BJ (cell line): ENCODE data around the gene ANKRD12. TPM values are rescaled to one million over a fixed set of nuclear protein-coding genes. Genes with fewer than 3 reads are reported as not detected.
"Not testable (repeated sequence)": the region's sequence is repeated elsewhere in the genome, so short reads cannot be mapped to it uniquely, and the experiment has no call there.

ENCODE experiments used
- CTCF ChIA-PET: fragments of 350-600 bp; formaldehyde crosslinking; extraction: SDS; loops from one replicate; lab custom pipeline; 2021; ENCODE audit warnings: antibody characterized with exemption, inconsistent platforms; lab: Yijun Ruan, JAX
- POLR2A ChIA-PET: fragments of 300-600 bp; sonication (Branson Sonifier 250); formaldehyde crosslinking; extraction: SDS; loops from one replicate; lab custom pipeline; 2021; ENCODE audit warnings: antibody characterized with exemption; lab: Charles Lee
- DNase-seq: peaks from one replicate; pipeline ENCODE4 v3.0.0-alpha.2; 2011; ENCODE audit warnings: low read depth
- H3K27me3 ChIP-seq: 2 replicates; pipeline ENCODE4 v1.6.0; 2011; ENCODE audit warnings: low read length; ENCODE audit not compliant: control insufficient read depth, insufficient read depth
- H3K36me3 ChIP-seq: 2 replicates; pipeline ENCODE4 v1.5.1; 2011; ENCODE audit warnings: low read length; ENCODE audit not compliant: control insufficient read depth, insufficient read depth
- H3K4me3 ChIP-seq: 2 replicates; pipeline ENCODE4 v1.5.1; 2011; ENCODE audit warnings: low read depth, mild to moderate bottlenecking, control low read depth, low read length
- CTCF ChIP-seq: IDR thresholded peaks from 2 replicates; pipeline ENCODE4 v1.5.1; 2011; ENCODE audit warnings: low read depth, mild to moderate bottlenecking, control low read depth, inconsistent platforms, low read length, moderate library complexity; ENCODE audit not compliant: insufficient read depth
- polyA plus RNA-seq: library from polyadenylated mRNA; depleted of rRNA; stranded (reverse); fragments of >200 nt; gene quantifications from 2 replicates; pipeline ENCODE4 v1.2.3, GENCODE V29; 2011

Gene ANKRD12
- polyA plus RNA-seq, 1 experiment = 3.0 TPM

GRCh38 chr18:9248661-9249060 is 112.1 kb downstream of the ANKRD12 start:
- no peak overlapping the region for H3K4me3 ChIP-seq
- CTCF ChIA-PET = no interaction called here
- H3K36me3 ChIP-seq = no peaks in the 10 kb centered on the region
- TF ChIP-seq CTCF = no peak
- POLR2A ChIA-PET = no interaction called here
- DNase-seq = no peak
- no peaks in the 10 kb centered on the region for H3K27me3 ChIP-seq

GRCh38 chr18:9249254-9249653 is 112.7 kb downstream of the ANKRD12 start:
- Histone ChIP-seq H3K4me3 (no peak overlapping the region), H3K36me3 (no peaks in the 10 kb centered on the region), H3K27me3 (no peaks in the 10 kb centered on the region)
- DNase-seq = no peak
- TF ChIP-seq CTCF = no peak
- POLR2A ChIA-PET = no interaction called here
- CTCF ChIA-PET = no interaction called here

GRCh38 chr18:9259173-9259572 is 122.6 kb downstream of the ANKRD12 start:
- TF ChIP-seq CTCF = no peak
- H3K4me3 ChIP-seq = no peak overlapping the region
- no peak for DNase-seq
- H3K27me3 ChIP-seq = no peaks in the 10 kb centered on the region
- ChIA-PET POLR2A (no interaction called here), CTCF (no interaction called here)
- H3K36me3 ChIP-seq = no peaks in the 10 kb centered on the region

GRCh38 chr18:9260388-9261380 is 124.1 kb downstream of the ANKRD12 start:
- no peak for DNase-seq
- H3K4me3 ChIP-seq = no peak overlapping the region
- H3K36me3 ChIP-seq = peaks cover 4% of the 10 kb centered on the region; the same call in 1 of the 2 replicates
- no peaks in the 10 kb centered on the region for H3K27me3 ChIP-seq
- ChIA-PET CTCF (interaction anchor here (0.8 kb wide), 1 partner anchor 257 kb away, joined by 3 read pairs; no protein-coding TSS in a partner anchor), POLR2A (no interaction called here)
- no peak for TF ChIP-seq CTCF

GRCh38 chr18:9263264-9263663 is 126.7 kb downstream of the ANKRD12 start:
- Histone ChIP-seq H3K36me3 (peaks cover 4% of the 10 kb centered on the region; the same call in 1 of the 2 replicates), H3K4me3 (no peak overlapping the region), H3K27me3 (no peaks in the 10 kb centered on the region)
- ChIA-PET POLR2A (no interaction called here), CTCF (no interaction called here)
- DNase-seq = no peak
- TF ChIP-seq CTCF = no peak

- H3K36me3 ChIP-seq, POLR2A ChIA-PET, DNase-seq: not testable (repeated sequence)
Observed at GRCh38 chr18:9264797-9265196, 128.2 kb downstream of the ANKRD12 start.

More at GRCh38 chr18:9264797-9265196, 128.2 kb downstream of the ANKRD12 start:
- H3K4me3 ChIP-seq, H3K27me3 ChIP-seq, CTCF ChIA-PET: not testable (repeated sequence)
